Neural progenitor cell (in vitro differentiated cells): ENCODE measurements around the gene WDR37. TPM values are rescaled to one million over a fixed set of nuclear protein-coding genes. Genes with fewer than 3 reads are reported as not detected.

Source experiments
- DNase-seq: peaks from one replicate; pipeline ENCODE4 v3.0.0-alpha.2; 2016; ENCODE audit warnings: low spot score
- H2AFZ ChIP-seq: fragments of 200-600 bp; sonication (generic); replicated peaks from 2 replicates; pipeline ENCODE4 v1.6.1; 2016; ENCODE audit warnings: antibody characterized with exemption
- H3F3A ChIP-seq: fragments of 200-600 bp; sonication (generic); 2 replicates; pipeline ENCODE4 v1.6.1; 2016; ENCODE audit warnings: antibody characterized with exemption, low read depth
- H3K27ac ChIP-seq: fragments of 200-600 bp; sonication (generic); 2 replicates; pipeline ENCODE4 v1.5.1; 2016; ENCODE audit warnings: mild to moderate bottlenecking
- H3K27me3 ChIP-seq: fragments of 200-600 bp; sonication (generic); 2 replicates; pipeline ENCODE4 v1.6.1; 2016; ENCODE audit warnings: mild to moderate bottlenecking, moderate library complexity
- H3K36me3 ChIP-seq: fragments of 200-600 bp; sonication (generic); 2 replicates; pipeline ENCODE4 v1.5.1; 2016
- H3K4me1 ChIP-seq: fragments of 200-600 bp; sonication (generic); 2 replicates; pipeline ENCODE4 v1.6.1; 2016; ENCODE audit warnings: mixed run types
- H3K4me2 ChIP-seq: fragments of 200-600 bp; sonication (generic); 2 replicates; pipeline ENCODE4 v1.6.1; 2016
- H3K4me3 ChIP-seq: fragments of 200-600 bp; sonication (generic); 2 replicates; pipeline ENCODE4 v1.5.1; 2016
- H3K79me2 ChIP-seq: fragments of 200-600 bp; sonication (generic); 2 replicates; pipeline ENCODE4 v1.6.1; 2016; ENCODE audit warnings: low read depth
- H3K9ac ChIP-seq: fragments of 200-600 bp; sonication (generic); 2 replicates; pipeline ENCODE4 v1.6.1; 2016
- H3K9me3 ChIP-seq: fragments of 200-600 bp; sonication (generic); 2 replicates; pipeline ENCODE4 v1.5.1; 2016; ENCODE audit warnings: low read depth
- H4K20me1 ChIP-seq: fragments of 200-600 bp; sonication (generic); 2 replicates; pipeline ENCODE4 v1.6.1; 2016; ENCODE audit warnings: low read depth
- H3K27ac Mint-ChIP-seq: 3 replicates; pipeline ENCODE4 v1.8.0; 2021; ENCODE audit warnings: mixed read lengths
- H3K27me3 Mint-ChIP-seq: 2 replicates; pipeline ENCODE4 v1.8.0; 2022; ENCODE audit warnings: low read depth, mild to moderate bottlenecking, inconsistent platforms, moderate library complexity, mixed read lengths; ENCODE audit not compliant: insufficient read depth
- H3K36me3 Mint-ChIP-seq: 3 replicates; pipeline ENCODE4 v1.8.0; 2021; ENCODE audit warnings: mixed read lengths
- H3K4me1 Mint-ChIP-seq: 3 replicates; pipeline ENCODE4 v1.8.0; 2021; ENCODE audit warnings: mixed read lengths
- H3K4me3 Mint-ChIP-seq: 3 replicates; pipeline ENCODE4 v1.8.0; 2021; ENCODE audit warnings: mild to moderate bottlenecking, moderate library complexity, mixed read lengths
- H3K9me3 Mint-ChIP-seq: 3 replicates; pipeline ENCODE4 v1.8.0; 2020; ENCODE audit warnings: mixed read lengths
- CTCF ChIP-seq: fragments of 200-600 bp; sonication (generic); IDR thresholded peaks from 2 replicates; pipeline ENCODE4 v1.5.1; 2017; ENCODE audit warnings: antibody characterized with exemption, mild to moderate bottlenecking
- EZH2 ChIP-seq: fragments of 200-600 bp; sonication (generic); IDR thresholded peaks from 2 replicates; pipeline ENCODE4 v1.6.1; 2017; ENCODE audit warnings: antibody characterized with exemption, mild to moderate bottlenecking, moderate library complexity
- EZH2phosphoT487 ChIP-seq: fragments of 200-600 bp; sonication (generic); IDR thresholded peaks from 2 replicates; pipeline ENCODE4 v1.6.1; 2017; ENCODE audit warnings: antibody characterized with exemption
- total RNA-seq: library from RNA; depleted of rRNA; stranded (reverse); fragments of >200 nt; gene quantifications from 2 replicates; pipeline ENCODE4 v1.2.3, GENCODE V29; 2015; ENCODE audit warnings: low replicate concordance

Gene WDR37
- total RNA-seq, 1 donor from 2014 or later = 14.7 TPM

- no peak overlapping the region for H3K9ac ChIP-seq
- no peak for DNase-seq
- peaks cover 3% of the 10 kb centered on the region for H3K27me3 Mint-ChIP-seq
- H3K36me3 ChIP-seq = no peaks in the 10 kb centered on the region
- H3K9me3 Mint-ChIP-seq = no peaks in the 10 kb centered on the region
- no peak overlapping the region for H3K27ac Mint-ChIP-seq
- H3K27me3 ChIP-seq = no peaks in the 10 kb centered on the region
- no peak overlapping the region for H3K4me3 ChIP-seq
- H3K4me2 ChIP-seq = no peak overlapping the region
- H3F3A ChIP-seq = no peaks in the 10 kb centered on the region
- no peaks in the 10 kb centered on the region for H4K20me1 ChIP-seq
- peaks cover 37% of the 10 kb centered on the region for H3K4me1 Mint-ChIP-seq
- no peak overlapping the region for H2AFZ ChIP-seq
- peaks cover 61% of the 10 kb centered on the region for H3K36me3 Mint-ChIP-seq
- H3K79me2 ChIP-seq = no peaks in the 10 kb centered on the region
- no peak overlapping the region for H3K4me3 Mint-ChIP-seq
- no peak for TF ChIP-seq EZH2
- no peak for TF ChIP-seq EZH2phosphoT487
- TF ChIP-seq CTCF = no peak
- no peaks in the 10 kb centered on the region for H3K4me1 ChIP-seq
- no peaks in the 10 kb centered on the region for H3K9me3 ChIP-seq
- no peak overlapping the region for H3K27ac ChIP-seq
These were observed 70.3 kb downstream of the WDR37 start for GRCh38 chr10:1126461-1126860.

- H4K20me1 ChIP-seq = no peaks in the 10 kb centered on the region
- H3K4me1 ChIP-seq = no peaks in the 10 kb centered on the region
- no peak overlapping the region for H3K27ac ChIP-seq
- no peak overlapping the region for H3K9ac ChIP-seq
- no peak overlapping the region for H3K4me2 ChIP-seq
- H3K4me1 Mint-ChIP-seq = peaks cover 25% of the 10 kb centered on the region
- H2AFZ ChIP-seq = no peak overlapping the region
- H3K36me3 Mint-ChIP-seq = peaks cover 57% of the 10 kb centered on the region
- TF ChIP-seq EZH2 = no peak
- TF ChIP-seq CTCF = no peak
- TF ChIP-seq EZH2phosphoT487 = no peak
- H3K27me3 ChIP-seq = no peaks in the 10 kb centered on the region
- no peaks in the 10 kb centered on the region for H3F3A ChIP-seq
- H3K4me3 Mint-ChIP-seq = no peak overlapping the region
- H3K79me2 ChIP-seq = no peaks in the 10 kb centered on the region
- H3K36me3 ChIP-seq = no peaks in the 10 kb centered on the region
- no peaks in the 10 kb centered on the region for H3K27me3 Mint-ChIP-seq
- no peaks in the 10 kb centered on the region for H3K9me3 ChIP-seq
- H3K27ac Mint-ChIP-seq = no peak overlapping the region
- DNase-seq = no peak
- H3K4me3 ChIP-seq = no peak overlapping the region
- no peaks in the 10 kb centered on the region for H3K9me3 Mint-ChIP-seq
These were observed 71.4 kb downstream of the WDR37 start for GRCh38 chr10:1127629-1128028.

GRCh38 chr10:1128115-1128514 lies 71.9 kb downstream of the WDR37 start:
- Mint-ChIP-seq H3K27me3 (no peaks in the 10 kb centered on the region), H3K4me3 (no peak overlapping the region), H3K9me3 (no peaks in the 10 kb centered on the region), H3K36me3 (peaks cover 55% of the 10 kb centered on the region), H3K27ac (no peak overlapping the region), H3K4me1 (peaks cover 22% of the 10 kb centered on the region)
- Histone ChIP-seq H3K36me3 (no peaks in the 10 kb centered on the region), H3K9ac (no peak overlapping the region), H3K4me1 (no peaks in the 10 kb centered on the region), H3K27me3 (no peaks in the 10 kb centered on the region), H3K4me3 (no peak overlapping the region), H3F3A (no peaks in the 10 kb centered on the region), H3K27ac (no peak overlapping the region), H3K79me2 (no peaks in the 10 kb centered on the region), H3K9me3 (no peaks in the 10 kb centered on the region), H4K20me1 (no peaks in the 10 kb centered on the region), H3K4me2 (no peak overlapping the region), H2AFZ (no peak overlapping the region)
- DNase-seq = no peak
- TF ChIP-seq CTCF (no peak), EZH2 (no peak), EZH2phosphoT487 (no peak)
